OCI-LY1 (cell line): ENCODE results near the gene HOXB4.

Experiments used
- H2AFZ ChIP-seq: fragments of 200-600 bp; sonication (generic), shearing (Covaris generic); 2 replicates; pipeline ENCODE4 v1.6.0; 2014; ENCODE audit warnings: antibody characterized with exemption, mild to moderate bottlenecking, low read length
- H3F3A ChIP-seq: fragments of 200-600 bp; sonication (generic), shearing (Covaris generic); 2 replicates; pipeline ENCODE4 v1.6.0; 2014; ENCODE audit warnings: mild to moderate bottlenecking, antibody characterized with exemption, low read length, moderate library complexity; ENCODE audit not compliant: insufficient read depth
- H3K27ac ChIP-seq: fragments of 200-600 bp; sonication (generic); 2 replicates; pipeline ENCODE4 v1.5.1; 2014; ENCODE audit warnings: low read length, mixed run types, mild to moderate bottlenecking, low read depth; ENCODE audit not compliant: poor library complexity, severe bottlenecking
- H3K27me3 ChIP-seq: fragments of 200-600 bp; sonication (generic); 2 replicates; pipeline ENCODE4 v1.6.0; 2014; ENCODE audit warnings: antibody characterized with exemption, mild to moderate bottlenecking, low read length, moderate library complexity; ENCODE audit not compliant: insufficient read depth
- H3K36me3 ChIP-seq: fragments of 200-600 bp; sonication (generic); 2 replicates; pipeline ENCODE4 v1.6.1; 2014; ENCODE audit warnings: mild to moderate bottlenecking, antibody characterized with exemption, low read length, moderate library complexity, mixed read lengths; ENCODE audit not compliant: insufficient read depth
- H3K4me1 ChIP-seq: fragments of 200-600 bp; sonication (generic); 2 replicates; pipeline ENCODE4 v1.5.1; 2014; ENCODE audit warnings: mild to moderate bottlenecking, low read length, moderate library complexity; ENCODE audit not compliant: insufficient read depth, severe bottlenecking
- H3K4me2 ChIP-seq: fragments of 200-600 bp; sonication (generic), shearing (Covaris generic); 2 replicates; pipeline ENCODE4 v1.6.1; 2014; ENCODE audit warnings: low read length
- H3K4me3 ChIP-seq: fragments of 200-600 bp; sonication (generic); 2 replicates; pipeline ENCODE4 v1.5.1; 2014; ENCODE audit warnings: low read length, low read depth, mild to moderate bottlenecking, mixed read lengths; ENCODE audit not compliant: poor library complexity, severe bottlenecking
- H3K79me2 ChIP-seq: fragments of 200-600 bp; shearing (Covaris generic); 2 replicates; pipeline ENCODE4 v1.6.1; 2016; ENCODE audit warnings: mixed run types, low read length, mixed read lengths; ENCODE audit not compliant: insufficient read depth
- H3K9ac ChIP-seq: fragments of 200-600 bp; sonication (generic), shearing (Covaris generic); 2 replicates; pipeline ENCODE4 v1.6.1; 2014; ENCODE audit warnings: mild to moderate bottlenecking, low read length, mixed read lengths
- H3K9me2 ChIP-seq: fragments of 200-600 bp; sonication (generic), shearing (Covaris generic); 2 replicates; pipeline ENCODE4 v1.6.1; 2014; ENCODE audit warnings: low read depth, mild to moderate bottlenecking, low read length, mixed read lengths
- H3K9me3 ChIP-seq: fragments of 200-600 bp; shearing (Covaris generic); 2 replicates; pipeline ENCODE4 v1.6.1; 2014; ENCODE audit warnings: low read length, mixed read lengths
- H4K20me1 ChIP-seq: fragments of 200-600 bp; sonication (generic), shearing (Covaris generic); 2 replicates; pipeline ENCODE4 v1.6.0; 2016; ENCODE audit warnings: mild to moderate bottlenecking, low read length; ENCODE audit not compliant: insufficient read depth
- EZH2 ChIP-seq: fragments of 200-600 bp; sonication (generic), shearing (Covaris generic); IDR thresholded peaks from 2 replicates; pipeline ENCODE4 v1.8.0; 2017; ENCODE audit warnings: borderline replicate concordance, mixed run types, mild to moderate bottlenecking, antibody characterized with exemption, low read length, moderate library complexity, mixed read lengths
- TF ChIP-seq, protein P1 (sequence below): fragments of 200-600 bp; sonication (generic), shearing (Covaris generic); IDR thresholded peaks from 2 replicates; pipeline ENCODE4 v1.5.1; 2017; ENCODE audit warnings: mild to moderate bottlenecking, antibody characterized with exemption, low read length, moderate library complexity, mixed read lengths

The HOXB4 gene

GRCh38 chr17:48617471-48618255, 39.5 kb upstream of the HOXB4 start:
- no peaks in the 10 kb centered on the region for H3F3A ChIP-seq
- TF ChIP-seq EZH2, result no peak
- TF ChIP-seq, protein P1, sequence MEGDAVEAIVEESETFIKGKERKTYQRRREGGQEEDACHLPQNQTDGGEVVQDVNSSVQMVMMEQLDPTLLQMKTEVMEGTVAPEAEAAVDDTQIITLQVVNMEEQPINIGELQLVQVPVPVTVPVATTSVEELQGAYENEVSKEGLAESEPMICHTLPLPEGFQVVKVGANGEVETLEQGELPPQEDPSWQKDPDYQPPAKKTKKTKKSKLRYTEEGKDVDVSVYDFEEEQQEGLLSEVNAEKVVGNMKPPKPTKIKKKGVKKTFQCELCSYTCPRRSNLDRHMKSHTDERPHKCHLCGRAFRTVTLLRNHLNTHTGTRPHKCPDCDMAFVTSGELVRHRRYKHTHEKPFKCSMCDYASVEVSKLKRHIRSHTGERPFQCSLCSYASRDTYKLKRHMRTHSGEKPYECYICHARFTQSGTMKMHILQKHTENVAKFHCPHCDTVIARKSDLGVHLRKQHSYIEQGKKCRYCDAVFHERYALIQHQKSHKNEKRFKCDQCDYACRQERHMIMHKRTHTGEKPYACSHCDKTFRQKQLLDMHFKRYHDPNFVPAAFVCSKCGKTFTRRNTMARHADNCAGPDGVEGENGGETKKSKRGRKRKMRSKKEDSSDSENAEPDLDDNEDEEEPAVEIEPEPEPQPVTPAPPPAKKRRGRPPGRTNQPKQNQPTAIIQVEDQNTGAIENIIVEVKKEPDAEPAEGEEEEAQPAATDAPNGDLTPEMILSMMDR, result no peak
- no peaks in the 10 kb centered on the region for H3K4me1 ChIP-seq
- H3K27me3 ChIP-seq, result peaks cover 4% of the 10 kb centered on the region
- H3K36me3 ChIP-seq, result no peaks in the 10 kb centered on the region
- no peak overlapping the region for H3K4me2 ChIP-seq
- H3K9me2 ChIP-seq, result no peaks in the 10 kb centered on the region
- H3K4me3 ChIP-seq, result no peak overlapping the region
- no peaks in the 10 kb centered on the region for H3K79me2 ChIP-seq
- no peak overlapping the region for H3K27ac ChIP-seq
- no peak overlapping the region for H3K9ac ChIP-seq
- H2AFZ ChIP-seq, result no peak overlapping the region
- no peaks in the 10 kb centered on the region for H3K9me3 ChIP-seq
- H4K20me1 ChIP-seq, result no peaks in the 10 kb centered on the region

DNA sequence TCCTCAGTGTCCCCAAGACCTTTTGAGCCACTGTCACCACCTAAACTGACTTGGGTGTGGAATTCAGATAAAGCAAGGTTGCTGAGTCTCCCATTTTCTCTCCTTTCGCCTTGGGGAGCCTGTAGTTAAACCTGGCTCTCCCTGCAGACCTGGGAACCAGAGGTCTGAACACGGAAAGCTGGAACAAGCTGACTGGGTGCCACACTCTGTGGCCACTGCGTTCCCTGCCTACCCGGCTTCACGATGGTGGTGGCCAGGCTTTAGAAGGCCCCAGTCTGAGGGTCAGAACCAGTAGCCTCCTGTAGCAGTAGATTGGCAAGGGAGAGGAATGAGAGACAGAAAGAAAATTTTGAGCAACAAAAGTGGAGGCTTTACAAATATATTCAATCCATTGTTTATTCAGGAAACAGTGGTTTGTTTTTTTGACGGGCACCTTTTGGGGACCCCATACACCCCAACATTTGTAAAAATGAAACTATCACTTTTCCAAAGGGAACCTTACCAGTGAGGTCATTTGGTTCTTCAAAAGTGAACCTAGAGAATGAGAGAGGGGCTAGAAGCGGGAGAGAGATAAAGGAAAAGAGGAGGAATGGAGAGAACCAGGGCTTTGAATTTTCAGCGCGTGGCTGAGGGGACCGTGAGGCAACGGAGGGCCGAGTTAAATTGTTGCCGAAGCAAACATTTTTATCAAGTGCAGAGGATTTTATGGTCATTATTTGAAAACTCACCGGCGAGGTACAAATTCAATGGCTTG, 38.7 kb upstream of the HOXB4 start:
- Histone ChIP-seq H3K4me1 (no peaks in the 10 kb centered on the region), H3K9me3 (no peaks in the 10 kb centered on the region), H3K79me2 (no peaks in the 10 kb centered on the region), H3K4me3 (no peak overlapping the region), H3K27ac (no peak overlapping the region), H3F3A (no peaks in the 10 kb centered on the region), H4K20me1 (no peaks in the 10 kb centered on the region), H3K36me3 (no peaks in the 10 kb centered on the region), H3K9ac (no peak overlapping the region), H2AFZ (no peak overlapping the region), H3K9me2 (no peaks in the 10 kb centered on the region), H3K27me3 (peaks cover 4% of the 10 kb centered on the region), H3K4me2 (no peak overlapping the region)
- TF ChIP-seq EZH2, result no peak

DNA sequence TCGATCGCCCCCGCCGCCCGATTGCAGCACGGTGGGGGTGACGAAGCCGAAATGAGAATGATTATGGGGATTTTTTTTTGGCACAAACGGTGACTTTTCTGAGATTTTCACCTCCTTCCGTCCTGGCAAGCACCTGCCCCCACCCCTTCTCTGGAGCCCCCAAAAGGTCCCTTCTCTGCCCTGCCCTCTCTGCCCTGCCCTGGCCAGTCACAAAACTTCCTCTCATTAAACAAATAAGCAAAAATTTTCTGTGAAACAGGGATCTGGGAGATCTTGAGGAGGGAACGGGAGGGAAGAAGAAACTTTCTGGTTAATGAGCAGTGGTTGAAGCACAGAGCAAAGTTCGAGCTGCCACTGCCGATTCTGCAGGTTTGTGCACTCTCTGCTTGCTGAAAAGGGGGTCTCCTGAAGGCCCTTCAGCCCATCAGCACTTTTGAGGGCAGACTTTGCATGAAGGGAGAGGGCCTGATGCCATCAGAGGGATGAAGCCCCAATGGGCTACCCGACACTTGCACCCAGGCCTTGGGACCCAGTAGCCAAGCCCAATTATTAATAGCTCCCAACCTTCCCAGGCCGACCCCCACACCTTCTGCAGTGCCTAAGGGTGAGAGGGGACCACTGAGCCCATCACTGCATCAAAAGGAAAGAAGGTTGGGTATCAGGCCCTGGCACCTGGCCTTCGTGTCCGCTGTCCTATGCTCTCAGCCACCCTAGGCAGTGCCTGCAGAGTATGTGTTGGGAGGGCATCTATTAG, 38.0 kb upstream of the HOXB4 start:
- no peak overlapping the region for H3K4me2 ChIP-seq
- no peak overlapping the region for H2AFZ ChIP-seq
- H3K36me3 ChIP-seq, result no peaks in the 10 kb centered on the region
- no peak overlapping the region for H3K27ac ChIP-seq
- H3K4me1 ChIP-seq, result no peaks in the 10 kb centered on the region
- no peak overlapping the region for H3K9ac ChIP-seq
- no peaks in the 10 kb centered on the region for H3F3A ChIP-seq
- H3K9me2 ChIP-seq, result no peaks in the 10 kb centered on the region
- no peak overlapping the region for H3K4me3 ChIP-seq
- peaks cover 4% of the 10 kb centered on the region for H3K27me3 ChIP-seq
- H3K79me2 ChIP-seq, result no peaks in the 10 kb centered on the region
- no peaks in the 10 kb centered on the region for H4K20me1 ChIP-seq
- no peaks in the 10 kb centered on the region for H3K9me3 ChIP-seq
- TF ChIP-seq, protein P1, result no peak
- TF ChIP-seq EZH2, result no peak
